AG09319 (cell line): ENCODE data around the gene GRID1.

Experiments used
- DNase-seq: peaks from one replicate; pipeline ENCODE4 v3.0.0-alpha.2; 2010; ENCODE audit warnings: low read depth; ENCODE audit errors: extremely low read depth
- TF ChIP-seq, protein P1 (sequence below): IDR thresholded peaks from 2 replicates; pipeline ENCODE4 v1.5.1; 2011; ENCODE audit warnings: low read depth, mild to moderate bottlenecking, inconsistent platforms, low read length, moderate library complexity

GRID1 gene

DNA sequence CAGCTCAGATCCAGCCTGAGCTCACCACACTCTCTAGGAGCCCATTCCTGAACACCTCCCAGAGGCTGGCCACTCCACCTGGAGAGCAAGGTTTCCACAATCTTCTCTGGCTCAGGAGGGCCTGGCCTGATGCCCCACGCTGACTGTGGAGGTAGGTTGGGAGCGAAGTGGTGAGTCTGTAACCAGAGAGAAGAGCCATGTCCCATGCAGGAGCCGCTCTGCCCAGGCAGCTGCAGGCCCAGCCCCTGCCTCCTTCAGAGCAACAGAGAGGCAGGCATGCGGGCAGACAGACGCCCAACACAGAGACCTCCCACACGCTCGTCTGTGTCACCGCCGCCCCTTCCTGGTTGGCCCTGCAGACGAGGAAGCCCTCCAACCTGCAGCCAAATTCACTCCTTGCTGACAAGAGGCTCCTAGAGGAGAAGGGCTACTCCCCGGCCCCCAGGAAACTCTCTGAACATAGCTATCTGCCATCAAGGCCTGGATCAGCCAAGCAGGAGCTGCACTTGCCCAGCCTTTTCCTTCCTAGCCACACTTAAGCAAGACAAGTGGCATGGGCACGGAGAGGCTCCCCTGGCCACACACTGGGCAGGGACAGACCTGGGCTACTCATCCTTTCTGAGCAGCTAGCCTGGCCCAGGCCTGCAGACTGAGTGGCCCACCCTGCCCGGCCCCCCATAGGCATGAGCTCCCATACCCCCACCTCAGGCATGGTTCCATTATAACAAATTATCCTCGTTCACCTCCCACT lies 101.9 kb downstream of the GRID1 start:
- TF ChIP-seq, protein P1, sequence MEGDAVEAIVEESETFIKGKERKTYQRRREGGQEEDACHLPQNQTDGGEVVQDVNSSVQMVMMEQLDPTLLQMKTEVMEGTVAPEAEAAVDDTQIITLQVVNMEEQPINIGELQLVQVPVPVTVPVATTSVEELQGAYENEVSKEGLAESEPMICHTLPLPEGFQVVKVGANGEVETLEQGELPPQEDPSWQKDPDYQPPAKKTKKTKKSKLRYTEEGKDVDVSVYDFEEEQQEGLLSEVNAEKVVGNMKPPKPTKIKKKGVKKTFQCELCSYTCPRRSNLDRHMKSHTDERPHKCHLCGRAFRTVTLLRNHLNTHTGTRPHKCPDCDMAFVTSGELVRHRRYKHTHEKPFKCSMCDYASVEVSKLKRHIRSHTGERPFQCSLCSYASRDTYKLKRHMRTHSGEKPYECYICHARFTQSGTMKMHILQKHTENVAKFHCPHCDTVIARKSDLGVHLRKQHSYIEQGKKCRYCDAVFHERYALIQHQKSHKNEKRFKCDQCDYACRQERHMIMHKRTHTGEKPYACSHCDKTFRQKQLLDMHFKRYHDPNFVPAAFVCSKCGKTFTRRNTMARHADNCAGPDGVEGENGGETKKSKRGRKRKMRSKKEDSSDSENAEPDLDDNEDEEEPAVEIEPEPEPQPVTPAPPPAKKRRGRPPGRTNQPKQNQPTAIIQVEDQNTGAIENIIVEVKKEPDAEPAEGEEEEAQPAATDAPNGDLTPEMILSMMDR, result no peak
- no peak for DNase-seq

DNA sequence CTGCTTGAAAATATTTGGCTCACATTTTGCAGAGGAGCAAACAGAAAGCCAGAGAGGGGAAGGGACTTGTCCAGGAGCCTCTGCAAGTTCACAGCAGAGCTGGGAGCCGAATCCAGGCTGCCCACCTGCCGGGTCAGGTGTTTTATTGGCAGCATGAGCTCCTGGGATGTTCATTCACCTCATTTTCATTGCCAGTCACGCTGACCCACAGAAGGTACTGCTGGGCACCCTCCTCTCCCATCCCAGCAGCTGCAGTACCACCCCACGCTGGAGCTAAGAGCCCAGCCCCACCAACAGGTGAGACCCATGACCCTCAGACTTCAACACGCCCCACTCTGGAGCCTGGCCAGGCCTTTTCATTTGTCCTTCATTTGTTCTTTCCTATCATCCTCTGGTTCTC lies 102.7 kb downstream of the GRID1 start:
- DNase-seq, result no peak
- TF ChIP-seq, protein P1, result no peak

DNA sequence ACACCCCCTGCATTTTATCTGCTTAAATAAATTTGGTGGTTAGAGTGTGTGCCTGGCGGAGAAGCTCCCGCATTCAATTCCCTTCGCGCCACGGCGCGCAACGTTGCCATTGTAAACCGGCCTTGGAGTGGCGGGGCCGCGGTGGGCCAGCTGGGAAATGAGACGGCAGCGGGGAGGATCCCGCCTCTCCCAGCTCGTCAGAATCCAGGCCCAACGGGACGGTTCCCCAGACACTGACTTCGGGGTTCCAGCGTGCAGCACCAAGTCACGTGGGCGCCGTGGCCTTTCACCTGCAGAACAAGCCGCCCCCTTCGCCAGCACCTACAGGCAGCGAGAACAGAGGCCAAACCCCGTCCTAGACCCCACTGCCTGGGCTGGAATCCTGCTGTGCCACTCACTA lies 103.4 kb downstream of the GRID1 start:
- no peak for DNase-seq
- TF ChIP-seq, protein P1, result no peak

DNA sequence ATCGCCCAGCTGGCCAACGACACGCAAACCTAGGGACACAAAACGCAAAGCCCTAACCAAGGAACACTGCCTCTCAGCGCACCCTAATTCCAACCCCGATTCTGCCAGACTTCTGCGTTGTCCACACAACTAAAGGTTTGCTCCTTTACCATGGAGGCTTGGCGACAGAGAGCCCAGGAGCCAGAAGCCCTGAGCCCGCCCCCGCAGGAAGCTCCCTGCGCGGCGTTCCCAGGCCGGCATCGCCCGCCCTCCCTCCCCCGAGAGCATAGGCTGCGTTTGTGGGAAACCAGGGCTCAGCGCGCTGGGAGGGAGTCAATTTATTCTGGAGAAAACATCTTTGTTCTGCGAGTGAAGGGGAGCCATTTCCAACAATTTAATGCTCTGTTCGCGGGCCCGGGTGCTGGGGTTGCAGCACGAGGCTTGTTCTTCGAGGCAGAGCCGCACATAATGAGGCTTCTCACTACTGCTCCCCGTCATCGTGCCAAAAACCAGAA lies 103.9 kb downstream of the GRID1 start:
- TF ChIP-seq, protein P1, result no peak
- DNase-seq, result no peak

DNA sequence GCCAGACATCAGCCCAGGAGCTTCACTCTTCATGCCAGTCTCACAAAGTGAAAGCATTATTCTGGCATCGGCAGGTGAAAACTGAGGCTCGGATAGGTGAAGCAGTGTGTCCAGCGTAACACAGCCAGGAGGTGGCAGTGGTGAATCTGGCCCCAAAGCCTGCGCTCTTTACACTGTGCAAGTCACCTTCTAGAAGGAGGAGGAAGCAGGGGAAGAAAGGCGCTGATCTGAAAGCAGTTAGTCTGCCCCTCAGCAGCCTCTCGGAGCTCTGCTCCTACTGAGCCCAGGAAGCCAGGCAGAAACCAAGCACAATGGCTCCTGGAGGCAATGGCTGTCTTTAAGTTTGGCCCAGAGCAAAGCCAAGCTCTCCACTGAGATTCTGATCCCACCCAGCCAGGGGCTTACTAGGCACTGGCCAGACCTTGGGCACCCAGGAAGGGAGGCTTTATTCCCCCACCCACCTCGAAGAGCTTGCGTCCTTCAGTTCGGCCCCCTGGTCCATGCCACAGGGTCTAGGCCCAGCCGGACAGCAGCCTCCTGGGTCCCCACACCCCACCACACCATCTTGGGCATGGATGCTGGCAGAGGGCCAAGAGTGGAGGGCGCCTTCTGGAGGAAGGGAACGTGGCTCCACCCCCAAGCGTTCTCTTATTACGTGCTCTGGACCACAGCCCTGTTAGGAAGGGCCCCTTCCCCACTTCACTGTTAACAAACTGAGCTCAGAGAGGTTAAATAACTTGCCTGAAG lies 104.5 kb downstream of the GRID1 start:
- no peak for DNase-seq
- TF ChIP-seq, protein P1, result no peak

DNA sequence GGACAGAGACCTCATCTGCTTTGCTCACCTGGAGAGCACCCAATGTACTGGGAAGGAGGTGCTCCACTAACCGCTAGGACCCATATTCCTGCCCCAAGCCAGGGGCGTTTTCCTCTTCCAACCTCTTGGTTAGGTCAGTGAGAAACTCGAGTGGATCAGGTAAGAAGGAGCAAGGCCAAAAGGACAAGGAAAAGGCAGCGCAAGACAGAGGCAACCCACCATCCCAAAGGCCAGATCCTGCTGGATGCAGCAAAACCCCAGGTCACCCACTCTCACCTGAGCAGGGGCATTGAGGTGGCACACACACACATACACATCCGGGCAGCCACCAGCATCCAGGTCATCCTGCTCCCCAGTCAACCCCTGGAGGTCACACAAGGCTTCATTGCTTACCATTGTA lies 105.1 kb downstream of the GRID1 start:
- DNase-seq, result no peak
- TF ChIP-seq, protein P1, result no peak

DNA sequence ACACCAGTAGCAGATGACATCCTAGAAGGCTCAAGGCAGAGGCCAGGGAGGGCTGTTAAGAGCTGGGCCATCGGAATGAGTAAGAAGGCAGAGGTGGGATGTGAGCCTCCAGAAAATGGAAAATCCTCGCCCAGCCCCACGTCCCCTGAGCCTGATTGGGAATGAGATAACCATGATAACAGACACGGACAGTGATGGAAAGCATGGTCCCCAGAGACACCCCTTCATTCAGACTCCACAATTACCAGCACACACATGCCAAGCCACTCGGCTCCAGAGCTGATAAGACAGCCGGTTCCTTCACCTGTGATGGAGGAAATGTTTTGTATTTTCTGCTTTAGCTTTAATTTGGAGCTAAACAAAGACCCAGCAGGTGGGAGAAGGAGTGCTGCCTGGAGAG lies 106.0 kb downstream of the GRID1 start:
- DNase-seq, result no peak
- TF ChIP-seq, protein P1, result no peak
